HCT116 (cell line): ENCODE results near the gene PBX3. TPM values are rescaled to one million over a fixed set of nuclear protein-coding genes. Genes with fewer than 3 reads are reported as not detected.

Experiments
- ATAC-seq: fragments of 200-7000 bp; cut with Tn5 transposase; 2 replicates; pipeline ENCODE4 v1.9.1; 2020; ENCODE audit warnings: mild to moderate bottlenecking, moderate library complexity
- BruUV-seq: library from RNA; stranded (reverse); fragments of 400-500 nt; replicated peaks from 2 replicates; lab custom pipeline; 2021; lab: Mats Ljungman, UMichigan
- CTCF ChIA-PET: fragments of 300-600 bp; sonication (Branson Sonifier 250); formaldehyde crosslinking; loops from one replicate; lab custom pipeline; 2021; ENCODE audit warnings: antibody characterized with exemption; lab: Charles Lee
- POLR2A ChIA-PET: fragments of 300-600, 350-600 bp; sonication (Branson Sonifier 250); formaldehyde crosslinking; loops from one replicate; lab custom pipeline; 2021; ENCODE audit warnings: antibody characterized with exemption; lab: Charles Lee
- RAD21 ChIA-PET, 2 experiments: fragments of 300-600 bp; sonication (Branson Sonifier 250); formaldehyde crosslinking; loops; one replicate each; lab custom pipeline; 2023; ENCODE audit warnings: low total read pairs in 2 of 2; ENCODE audit not compliant: uncharacterized antibody in 2 of 2, unreplicated experiment in 2 of 2, low non-redundant PET in 1 of 2; lab: Charles Lee
- DNase-seq: peaks from one replicate; pipeline ENCODE4 v3.0.0-alpha.2; 2010; ENCODE audit warnings: low read depth, low spot score
- H2AFZ ChIP-seq: fragments of 200-600 bp; shearing (Covaris generic), sonication (generic); 2 replicates; pipeline ENCODE4 v1.6.1; 2017; ENCODE audit warnings: low read depth, mixed run types, mixed read lengths, antibody characterized with exemption, low read length; ENCODE audit not compliant: poor library complexity, severe bottlenecking
- H3K27ac ChIP-seq: 2 replicates; pipeline ENCODE4 v1.5.1; 2012; ENCODE audit warnings: low read depth, low read length
- H3K27me3 ChIP-seq: fragments of 200-600 bp; sonication (generic); 2 replicates; pipeline ENCODE4 v1.6.1; 2016; ENCODE audit warnings: mixed run types, low read length, mixed read lengths; ENCODE audit not compliant: insufficient read depth
- H3K36me3 ChIP-seq, 2 experiments: fragments of 200-500 bp in 1 of 2; fragments of 200-600 bp in 1 of 2; sonication (Bioruptor generic) in 1 of 2; sonication (generic) in 1 of 2; 2 replicates each; pipeline versions ENCODE4 v1.5.1 to v1.6.1; 2014 to 2016; ENCODE audit warnings: low read length in 2 of 2, inconsistent platforms in 1 of 2, mixed read lengths in 1 of 2, mixed run types in 1 of 2; ENCODE audit not compliant: insufficient read depth in 2 of 2, control insufficient read depth in 1 of 2
- H3K4me1 ChIP-seq, 2 experiments: fragments of 200-600 bp in 1 of 2; sonication (generic) in 1 of 2; 2 replicates each; pipeline versions ENCODE4 v1.5.1 to v1.6.1; 2012 to 2017; ENCODE audit warnings: low read length in 2 of 2, inconsistent platforms in 1 of 2, mild to moderate bottlenecking in 1 of 2, mixed read lengths in 1 of 2, mixed run types in 1 of 2, moderate library complexity in 1 of 2; ENCODE audit not compliant: insufficient read depth in 2 of 2, control insufficient read depth in 1 of 2
- H3K4me2 ChIP-seq: fragments of 200-600 bp; sonication (generic); 2 replicates; pipeline ENCODE4 v1.6.1; 2017; ENCODE audit warnings: mixed run types, low read length, mixed read lengths
- H3K4me3 ChIP-seq, 2 experiments: fragments of 200-600 bp in 1 of 2; sonication (generic) in 1 of 2; replicated peaks in 1 of 2; 2 replicates each; pipeline ENCODE4 v1.5.1; 2011 to 2016; ENCODE audit warnings: low read length in 2 of 2, control low read depth in 1 of 2, low read depth in 1 of 2, mild to moderate bottlenecking in 1 of 2, mixed read lengths in 1 of 2, mixed run types in 1 of 2
- H3K79me2 ChIP-seq: fragments of 200-600 bp; sonication (generic); 2 replicates; pipeline ENCODE4 v1.6.1; 2017; ENCODE audit warnings: mild to moderate bottlenecking, mixed run types, low read length, moderate library complexity, mixed read lengths; ENCODE audit not compliant: insufficient read depth
- H3K9ac ChIP-seq: fragments of 200-600 bp; sonication (generic); 2 replicates; pipeline ENCODE4 v1.6.1; 2016; ENCODE audit warnings: low read length, mixed read lengths
- H3K9me2 ChIP-seq: fragments of 200-600 bp; sonication (generic), shearing (Covaris generic); 2 replicates; pipeline ENCODE4 v1.6.1; 2017; ENCODE audit warnings: mixed run types, mild to moderate bottlenecking, moderate library complexity; ENCODE audit not compliant: insufficient read depth
- H3K9me3 ChIP-seq, 2 experiments: fragments of 200-500 bp in 1 of 2; fragments of 200-600 bp in 1 of 2; sonication (Bioruptor generic) in 1 of 2; sonication (generic) in 1 of 2; 2 replicates each; pipeline ENCODE4 v1.6.1; 2014 to 2017; ENCODE audit warnings: low read length in 2 of 2, mixed read lengths in 2 of 2, inconsistent platforms in 1 of 2, low read depth in 1 of 2, mild to moderate bottlenecking in 1 of 2, mixed run types in 1 of 2, moderate library complexity in 1 of 2; ENCODE audit not compliant: control insufficient read depth in 1 of 2, insufficient read depth in 1 of 2
- H4K20me1 ChIP-seq: fragments of 200-600 bp; sonication (generic), shearing (Covaris generic); 2 replicates; pipeline ENCODE4 v1.6.1; 2017; ENCODE audit warnings: mixed run types, mild to moderate bottlenecking, moderate library complexity; ENCODE audit not compliant: insufficient read depth
- CBX3 ChIP-seq: IDR thresholded peaks from 2 replicates; pipeline ENCODE4 v1.6.1; 2012; ENCODE audit warnings: low read depth
- CEBPB ChIP-seq: IDR thresholded peaks from 2 replicates; pipeline ENCODE4 v1.6.1; 2012; ENCODE audit warnings: low read depth
- EGR1 ChIP-seq: IDR thresholded peaks from 2 replicates; pipeline ENCODE4 v1.6.1; 2012; ENCODE audit warnings: low read depth
- ELF1 ChIP-seq: IDR thresholded peaks from 2 replicates; pipeline ENCODE4 v1.6.1; 2012; ENCODE audit warnings: low read depth, borderline replicate concordance
- EZH2 ChIP-seq: fragments of 200-600 bp; sonication (generic); IDR thresholded peaks from 2 replicates; pipeline ENCODE4 v1.6.1; 2017; ENCODE audit warnings: antibody characterized with exemption, mixed run types
- EZH2phosphoT487 ChIP-seq: fragments of 200-600 bp; IDR thresholded peaks from 2 replicates; pipeline ENCODE4 v1.6.1; 2018; ENCODE audit warnings: antibody characterized with exemption, borderline replicate concordance
- JUND ChIP-seq: IDR thresholded peaks from 2 replicates; pipeline ENCODE4 v1.6.1; 2012
- POLR2A ChIP-seq: IDR thresholded peaks from 2 replicates; pipeline ENCODE4 v1.7.0; 2011; ENCODE audit warnings: borderline replicate concordance; ENCODE audit not compliant: insufficient read depth, insufficient read length; ENCODE audit errors: extremely low read depth
- RAD21 ChIP-seq: IDR thresholded peaks from 2 replicates; pipeline ENCODE4 v1.6.1; 2012; ENCODE audit warnings: low read depth, mild to moderate bottlenecking
- SIN3A ChIP-seq: IDR thresholded peaks from 2 replicates; pipeline ENCODE4 v1.6.1; 2012; ENCODE audit warnings: low read depth
- SP1 ChIP-seq: IDR thresholded peaks from 2 replicates; pipeline ENCODE4 v1.6.1; 2012; ENCODE audit warnings: low read depth
- TCF7L2 ChIP-seq: IDR thresholded peaks from 2 replicates; pipeline ENCODE4 v1.7.0; 2011; ENCODE audit warnings: borderline replicate concordance, inconsistent platforms; ENCODE audit not compliant: insufficient read depth, insufficient read length; ENCODE audit errors: extremely low read depth
- YY1 ChIP-seq: IDR thresholded peaks from 2 replicates; pipeline ENCODE4 v1.6.1; 2011; ENCODE audit warnings: low read length, low read depth, moderate library complexity, mild to moderate bottlenecking; ENCODE audit not compliant: insufficient replicate concordance; ENCODE audit errors: extremely low read depth
- ZFX ChIP-seq: fragments of 450-650 bp; IDR thresholded peaks from 2 replicates; pipeline ENCODE4 v1.6.1; 2017
- ZNF274 ChIP-seq: fragments of 200-500 bp; sonication (Bioruptor generic); IDR thresholded peaks from 2 replicates; pipeline ENCODE4 v1.6.1; 2014; ENCODE audit warnings: mild to moderate bottlenecking, low read depth, low read length, inconsistent platforms
- intact Hi-C: fragments of 100-400 bp; cut with micrococcal nuclease; formaldehyde crosslinking; loops from 2 replicates; pipeline ENCODE4 v1.10.0; 2022
- total RNA-seq: library from RNA; stranded (reverse); gene quantifications from one replicate; pipeline ENCODE4 v1.2.1, GENCODE V29; 2021; ENCODE audit not compliant: unreplicated experiment
- TF ChIP-seq, protein P1 (sequence below): IDR thresholded peaks from 2 replicates; pipeline ENCODE4 v1.6.1; 2012
- TF ChIP-seq, protein P2 (sequence below), 3 experiments: fragments of 200-600 bp in 1 of 3; sonication (generic) in 1 of 3; IDR thresholded peaks in 2 of 3; conservative IDR thresholded peaks in 1 of 3; 2 replicates each; pipeline ENCODE4 v1.5.1; 2012 to 2017; ENCODE audit warnings: low read depth in 2 of 3, low read length in 2 of 3, antibody characterized with exemption in 1 of 3, borderline replicate concordance in 1 of 3, control low read depth in 1 of 3, mild to moderate bottlenecking in 1 of 3, mixed read lengths in 1 of 3, mixed run types in 1 of 3, moderate library complexity in 1 of 3; ENCODE audit not compliant: insufficient read depth in 1 of 3
- TF ChIP-seq, protein P3 (sequence below): IDR thresholded peaks from 2 replicates; pipeline ENCODE4 v1.6.1; 2011; ENCODE audit warnings: mild to moderate bottlenecking, low read length, moderate library complexity; ENCODE audit not compliant: insufficient replicate concordance; ENCODE audit errors: extremely low read depth

The PBX3 gene
- total RNA-seq, 1 experiment from 2014 or later: 13.5 TPM

DNA sequence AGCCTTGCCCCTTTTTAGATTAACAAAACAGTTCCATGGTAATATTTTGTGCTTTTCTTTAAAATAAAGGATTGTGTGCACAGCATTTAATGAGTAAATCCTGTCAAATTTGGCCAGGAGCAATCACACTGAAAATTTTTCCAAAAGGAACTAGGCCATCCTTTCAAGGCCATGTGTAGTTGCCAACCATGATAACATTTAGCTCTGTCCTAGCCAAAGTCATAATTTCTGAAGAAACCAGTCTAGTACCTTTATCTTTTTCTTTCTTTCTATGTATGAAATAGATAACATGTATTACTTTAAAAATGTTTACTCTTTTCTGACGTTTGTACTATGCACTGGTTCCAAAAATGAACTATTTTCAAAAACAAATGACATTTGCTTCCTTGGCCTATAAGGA lies 143.7 kb downstream of the PBX3 start:
- Histone ChIP-seq H3K9me2 (no peaks in the 10 kb centered on the region), H3K27me3 (no peaks in the 10 kb centered on the region), H4K20me1 (no peaks in the 10 kb centered on the region), H3K9me3 (no peaks in the 10 kb centered on the region), H3K4me2 (no peak overlapping the region), H2AFZ (no peak overlapping the region), H3K4me3 (no peak overlapping the region), H3K4me1 (peaks cover 0 to 3% of the 10 kb centered on the region in 2 experiments; a peak in 1 of 4 replicates), H3K9ac (no peak overlapping the region), H3K79me2 (no peaks in the 10 kb centered on the region), H3K36me3 (no peaks in the 10 kb centered on the region), H3K27ac (no peak overlapping the region)
- ChIA-PET POLR2A (no interaction called here), RAD21 (no interaction called here), CTCF (no interaction called here)
- no peak for TF ChIP-seq CBX3
- TF ChIP-seq RAD21: no peak
- TF ChIP-seq SIN3A: no peak
- TF ChIP-seq JUND: no peak
- no peak for TF ChIP-seq ZNF274
- no peak for TF ChIP-seq TCF7L2
- TF ChIP-seq EZH2phosphoT487: no peak
- no peak for TF ChIP-seq ELF1
- TF ChIP-seq, protein P1, sequence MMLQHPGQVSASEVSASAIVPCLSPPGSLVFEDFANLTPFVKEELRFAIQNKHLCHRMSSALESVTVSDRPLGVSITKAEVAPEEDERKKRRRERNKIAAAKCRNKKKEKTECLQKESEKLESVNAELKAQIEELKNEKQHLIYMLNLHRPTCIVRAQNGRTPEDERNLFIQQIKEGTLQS: no peak
- TF ChIP-seq, protein P2, sequence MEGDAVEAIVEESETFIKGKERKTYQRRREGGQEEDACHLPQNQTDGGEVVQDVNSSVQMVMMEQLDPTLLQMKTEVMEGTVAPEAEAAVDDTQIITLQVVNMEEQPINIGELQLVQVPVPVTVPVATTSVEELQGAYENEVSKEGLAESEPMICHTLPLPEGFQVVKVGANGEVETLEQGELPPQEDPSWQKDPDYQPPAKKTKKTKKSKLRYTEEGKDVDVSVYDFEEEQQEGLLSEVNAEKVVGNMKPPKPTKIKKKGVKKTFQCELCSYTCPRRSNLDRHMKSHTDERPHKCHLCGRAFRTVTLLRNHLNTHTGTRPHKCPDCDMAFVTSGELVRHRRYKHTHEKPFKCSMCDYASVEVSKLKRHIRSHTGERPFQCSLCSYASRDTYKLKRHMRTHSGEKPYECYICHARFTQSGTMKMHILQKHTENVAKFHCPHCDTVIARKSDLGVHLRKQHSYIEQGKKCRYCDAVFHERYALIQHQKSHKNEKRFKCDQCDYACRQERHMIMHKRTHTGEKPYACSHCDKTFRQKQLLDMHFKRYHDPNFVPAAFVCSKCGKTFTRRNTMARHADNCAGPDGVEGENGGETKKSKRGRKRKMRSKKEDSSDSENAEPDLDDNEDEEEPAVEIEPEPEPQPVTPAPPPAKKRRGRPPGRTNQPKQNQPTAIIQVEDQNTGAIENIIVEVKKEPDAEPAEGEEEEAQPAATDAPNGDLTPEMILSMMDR (IDR thresholded peaks at IDR 0.05 in 2 of 3, conservative IDR thresholded peaks at IDR 0.05 in 1 of 3; ENCODE audit: borderline replicate concordance in 1 of 3, insufficient read depth in 1 of 3, low read depth in 2 of 3, low read length in 2 of 3): no peak
- TF ChIP-seq EGR1: no peak
- no peak for TF ChIP-seq EZH2
- no peak for TF ChIP-seq CEBPB
- no peak for TF ChIP-seq SP1
- TF ChIP-seq YY1: no peak
- TF ChIP-seq, protein P3, sequence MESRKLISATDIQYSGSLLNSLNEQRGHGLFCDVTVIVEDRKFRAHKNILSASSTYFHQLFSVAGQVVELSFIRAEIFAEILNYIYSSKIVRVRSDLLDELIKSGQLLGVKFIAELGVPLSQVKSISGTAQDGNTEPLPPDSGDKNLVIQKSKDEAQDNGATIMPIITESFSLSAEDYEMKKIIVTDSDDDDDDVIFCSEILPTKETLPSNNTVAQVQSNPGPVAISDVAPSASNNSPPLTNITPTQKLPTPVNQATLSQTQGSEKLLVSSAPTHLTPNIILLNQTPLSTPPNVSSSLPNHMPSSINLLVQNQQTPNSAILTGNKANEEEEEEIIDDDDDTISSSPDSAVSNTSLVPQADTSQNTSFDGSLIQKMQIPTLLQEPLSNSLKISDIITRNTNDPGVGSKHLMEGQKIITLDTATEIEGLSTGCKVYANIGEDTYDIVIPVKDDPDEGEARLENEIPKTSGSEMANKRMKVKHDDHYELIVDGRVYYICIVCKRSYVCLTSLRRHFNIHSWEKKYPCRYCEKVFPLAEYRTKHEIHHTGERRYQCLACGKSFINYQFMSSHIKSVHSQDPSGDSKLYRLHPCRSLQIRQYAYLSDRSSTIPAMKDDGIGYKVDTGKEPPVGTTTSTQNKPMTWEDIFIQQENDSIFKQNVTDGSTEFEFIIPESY: no peak
- TF ChIP-seq POLR2A: no peak
- TF ChIP-seq ZFX: no peak
- no TSS peak for BruUV-seq
- intact Hi-C loops: no loop called here
- ATAC-seq (no peak), DNase-seq (no peak)
